Peyer's patch (tissue), 4 donors: ENCODE results near the gene BMP2K. TPM values are rescaled to one million over a fixed set of nuclear protein-coding genes. Genes with fewer than 3 reads are reported as not detected.

ENCODE experiments used
- DNase-seq, 3 donors: peaks; one replicate each; pipeline ENCODE4 v3.0.0-alpha.2; 2017 to 2019
- H3K27ac ChIP-seq, 4 donors: fragments of 200-600 bp; sonication (generic); one replicate each; pipeline ENCODE4 v1.5.1; 2016 to 2019
- H3K27me3 ChIP-seq, 2 donors: fragments of 200-600 bp; sonication (generic); one replicate each; pipeline ENCODE4 v1.5.1; 2019
- H3K36me3 ChIP-seq, 3 donors: fragments of 200-600 bp; sonication (generic); one replicate each; pipeline ENCODE4 v1.5.1; 2016 to 2019
- H3K4me1 ChIP-seq, 4 donors: fragments of 200-600 bp; sonication (generic); one replicate each; pipeline ENCODE4 v1.5.1; 2016 to 2019
- H3K4me3 ChIP-seq, 4 donors: fragments of 200-600 bp; sonication (generic); 1 replicate in 3 of 4; 2 replicates in 1 of 4; pipeline ENCODE4 v1.5.1; 2016 to 2019; ENCODE audit warnings: mild to moderate bottlenecking in 1 of 4
- H3K9me3 ChIP-seq, 4 donors: fragments of 200-600 bp; sonication (generic); one replicate each; pipeline ENCODE4 v1.5.1; 2016 to 2019; ENCODE audit warnings: mild to moderate bottlenecking in 1 of 4
- CTCF ChIP-seq, 6 experiments: fragments of 450-650 bp in 4 of 6; fragments of 200-600 bp in 2 of 6; sonication (generic) in 1 of 6; IDR thresholded peaks; one replicate each; pipeline ENCODE4 v1.5.1; 2017 to 2019; ENCODE audit warnings: antibody characterized with exemption in 6 of 6, mild to moderate bottlenecking in 3 of 6, moderate library complexity in 1 of 6
- POLR2A ChIP-seq, 2 donors: fragments of 450-650 bp; IDR thresholded peaks; one replicate each; pipeline ENCODE4 v1.5.1; 2017; ENCODE audit warnings: antibody characterized with exemption in 2 of 2, mild to moderate bottlenecking in 2 of 2, moderate library complexity in 2 of 2
- total RNA-seq, 4 donors: library from RNA; depleted of rRNA; stranded (reverse); fragments of >200 nt; gene quantifications; one replicate each; pipeline ENCODE4 v1.1.0, GENCODE V29; 2016

The BMP2K gene
- total RNA-seq, 4 donors from 2014 or later: 69.5 to 92.4 (median 78.6) TPM

GRCh38 chr4:78737035-78737434 is 39.1 kb upstream of the BMP2K start:
- no peak overlapping the region for H3K4me3 ChIP-seq
- TF ChIP-seq CTCF (IDR thresholded peaks at IDR 0.05): no peak
- no peak for TF ChIP-seq POLR2A (IDR thresholded peaks at IDR 0.05)
- H3K4me1 ChIP-seq: no peaks in the 10 kb centered on the region
- H3K27ac ChIP-seq: no peak overlapping the region
- DNase-seq: no peak
- H3K36me3 ChIP-seq: no peaks in the 10 kb centered on the region
- no peaks in the 10 kb centered on the region for H3K27me3 ChIP-seq
- no peaks in the 10 kb centered on the region for H3K9me3 ChIP-seq

DNA sequence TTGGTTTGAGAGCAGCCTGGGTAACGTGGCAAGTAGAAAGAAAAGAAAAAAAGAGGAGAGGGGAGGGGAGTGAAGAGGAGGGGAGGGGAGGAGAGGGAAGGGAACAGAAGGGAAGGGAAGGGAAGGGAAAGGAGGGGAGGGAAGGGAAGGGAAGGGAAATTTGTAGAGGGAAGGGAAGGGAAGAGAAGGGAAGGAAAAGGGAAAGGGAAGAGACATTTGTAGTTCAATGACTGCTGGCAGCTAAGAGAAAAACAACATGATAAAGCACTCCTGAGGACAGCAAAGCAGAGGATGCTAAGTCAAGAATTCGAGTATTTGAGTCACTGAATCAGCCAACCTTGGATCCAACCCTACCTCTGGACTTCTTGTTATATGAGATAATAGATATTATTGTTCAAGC is 38.2 kb upstream of the BMP2K start:
- H3K27me3 ChIP-seq: no peaks in the 10 kb centered on the region
- H3K36me3 ChIP-seq: no peaks in the 10 kb centered on the region
- TF ChIP-seq CTCF (IDR thresholded peaks at IDR 0.05): no peak
- no peak for TF ChIP-seq POLR2A (IDR thresholded peaks at IDR 0.05)
- no peak for DNase-seq
- no peak overlapping the region for H3K27ac ChIP-seq
- H3K9me3 ChIP-seq: no peaks in the 10 kb centered on the region
- H3K4me3 ChIP-seq: no peak overlapping the region
- H3K4me1 ChIP-seq: no peaks in the 10 kb centered on the region

- Histone ChIP-seq H3K27me3 (no peaks in the 10 kb centered on the region), H3K27ac (no peak overlapping the region), H3K9me3 (no peaks in the 10 kb centered on the region), H3K4me1 (no peaks in the 10 kb centered on the region), H3K36me3 (no peaks in the 10 kb centered on the region), H3K4me3 (no peak overlapping the region)
- TF ChIP-seq CTCF (IDR thresholded peaks at IDR 0.05): no peak
- no peak for TF ChIP-seq POLR2A (IDR thresholded peaks at IDR 0.05)
- no peak for DNase-seq
Observed at GRCh38 chr4:78742300-78742699, 33.9 kb upstream of the BMP2K start.

DNA sequence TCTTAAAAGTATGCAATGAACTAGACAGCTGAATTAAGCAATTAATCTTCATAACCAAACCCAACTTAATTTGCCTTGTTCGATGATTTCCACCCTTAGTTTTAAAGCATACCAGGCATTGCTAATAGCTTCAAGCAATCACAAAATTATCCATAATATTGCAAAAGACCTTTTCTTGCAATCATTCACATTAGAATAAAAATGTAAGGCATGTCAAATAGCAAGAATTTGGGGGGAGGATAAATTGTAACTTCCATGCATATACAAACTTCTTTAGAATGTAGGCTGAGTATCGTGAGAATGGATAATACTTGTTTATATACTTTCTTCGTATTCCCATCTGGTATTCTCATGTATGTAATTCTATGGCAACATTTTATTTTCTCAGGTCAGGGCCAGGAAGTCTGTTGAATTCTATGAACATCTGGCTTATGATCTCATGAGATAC is 28.7 kb upstream of the BMP2K start:
- Histone ChIP-seq H3K27ac (no peak overlapping the region), H3K9me3 (no peaks in the 10 kb centered on the region), H3K4me1 (peaks cover 0 to 5% (median 1%) of the 10 kb centered on the region in 4 donors), H3K36me3 (no peaks in the 10 kb centered on the region), H3K4me3 (no peak overlapping the region), H3K27me3 (no peaks in the 10 kb centered on the region)
- TF ChIP-seq POLR2A (IDR thresholded peaks at IDR 0.05) (no peak), CTCF (IDR thresholded peaks at IDR 0.05) (no peak)
- DNase-seq: no peak

DNA sequence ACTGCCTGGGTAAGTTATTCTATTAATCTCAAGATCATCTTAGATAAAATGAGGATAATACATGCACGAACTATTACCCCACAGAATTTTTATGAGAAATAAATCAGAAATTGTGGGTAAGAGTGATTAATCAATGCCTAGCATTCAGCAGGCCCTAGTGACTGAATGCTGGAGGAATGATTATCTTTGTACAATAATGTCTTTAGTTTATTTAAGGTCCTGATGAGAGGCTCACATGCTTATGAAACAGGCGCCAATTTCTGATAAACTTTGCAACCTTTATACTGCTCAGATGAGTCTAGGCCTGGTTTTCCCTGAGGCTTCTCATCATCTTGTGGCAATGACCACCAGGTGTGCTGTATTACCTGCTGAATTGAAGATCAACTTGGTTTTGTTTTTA is 27.8 kb upstream of the BMP2K start:
- DNase-seq: no peak

More for the DNA sequence above, 27.8 kb upstream of the BMP2K start:
- TF ChIP-seq CTCF (IDR thresholded peaks at IDR 0.05) (no peak), POLR2A (IDR thresholded peaks at IDR 0.05) (no peak)
- Histone ChIP-seq H3K4me3 (no peak overlapping the region), H3K9me3 (no peaks in the 10 kb centered on the region), H3K27me3 (no peaks in the 10 kb centered on the region), H3K36me3 (no peaks in the 10 kb centered on the region), H3K4me1 (peaks cover 0 to 5% (median 1%) of the 10 kb centered on the region in 4 donors), H3K27ac (no peak overlapping the region)
